Tibial nerve (tissue), 4 donors: ENCODE results near the gene ZNF618. TPM values are rescaled to one million over a fixed set of nuclear protein-coding genes. Genes with fewer than 3 reads are reported as not detected.

Experiments used
- DNase-seq, 2 donors: peaks; one replicate each; pipeline ENCODE4 v3.0.0-alpha.2; 2019; ENCODE audit warnings: low spot score in 2 of 2
- H3K27ac ChIP-seq, 4 donors: fragments of 200-600 bp; sonication (generic) in 3 of 4; one replicate each; pipeline ENCODE4 v1.5.1; 2017 to 2019; ENCODE audit warnings: mild to moderate bottlenecking in 1 of 4
- H3K27me3 ChIP-seq, 2 donors: fragments of 200-600 bp; sonication (generic) in 1 of 2; one replicate each; pipeline versions ENCODE4 v1.5.1 to v1.6.0; 2017 to 2019
- H3K36me3 ChIP-seq, 3 donors: fragments of 200-600 bp; sonication (generic); one replicate each; pipeline ENCODE4 v1.5.1; 2018 to 2019
- H3K4me1 ChIP-seq, 4 donors: fragments of 200-600 bp; sonication (generic) in 3 of 4; one replicate each; pipeline ENCODE4 v1.5.1; 2017 to 2019
- H3K4me3 ChIP-seq, 4 donors: fragments of 200-600 bp; sonication (generic) in 3 of 4; one replicate each; pipeline ENCODE4 v1.5.1; 2017 to 2019; ENCODE audit warnings: mild to moderate bottlenecking in 1 of 4, moderate library complexity in 1 of 4
- H3K9me3 ChIP-seq, 4 donors: fragments of 200-600 bp; sonication (generic) in 3 of 4; one replicate each; pipeline ENCODE4 v1.5.1; 2017 to 2019
- EP300 ChIP-seq, 2 donors: sonication (generic); formaldehyde crosslinking; IDR thresholded peaks; one replicate each; pipeline ENCODE4 v1.6.1; 2017; ENCODE audit warnings: antibody characterized with exemption in 2 of 2, mild to moderate bottlenecking in 1 of 2
- POLR2A ChIP-seq, 2 donors: fragments of 450-650 bp; IDR thresholded peaks; one replicate each; pipeline ENCODE4 v1.6.1; 2017; ENCODE audit warnings: antibody characterized with exemption in 2 of 2, mild to moderate bottlenecking in 2 of 2, moderate library complexity in 2 of 2
- WGBS, 2 donors: methylation state at CpG; one replicate each; pipeline ENCODE4 v1.1.5; 2018; 5-methylcytosine and 5-hydroxymethylcytosine counted together
- total RNA-seq, 4 donors: library from RNA; depleted of rRNA; stranded (reverse); fragments of >200 nt; gene quantifications; one replicate each; pipeline ENCODE4 v1.1.0, GENCODE V29; 2016
- TF ChIP-seq, protein P1 (sequence below), 5 experiments: fragments of 200-600 bp in 3 of 5; fragments of 450-650 bp in 2 of 5; sonication (generic) in 3 of 5; IDR thresholded peaks; one replicate each; pipeline ENCODE4 v1.5.1; 2016 to 2019; ENCODE audit warnings: antibody characterized with exemption in 5 of 5, mild to moderate bottlenecking in 3 of 5, moderate library complexity in 2 of 5

ZNF618 gene
- total RNA-seq, 4 donors from 2014 or later: 7.3 to 11.6 (median 9.0) TPM

DNA sequence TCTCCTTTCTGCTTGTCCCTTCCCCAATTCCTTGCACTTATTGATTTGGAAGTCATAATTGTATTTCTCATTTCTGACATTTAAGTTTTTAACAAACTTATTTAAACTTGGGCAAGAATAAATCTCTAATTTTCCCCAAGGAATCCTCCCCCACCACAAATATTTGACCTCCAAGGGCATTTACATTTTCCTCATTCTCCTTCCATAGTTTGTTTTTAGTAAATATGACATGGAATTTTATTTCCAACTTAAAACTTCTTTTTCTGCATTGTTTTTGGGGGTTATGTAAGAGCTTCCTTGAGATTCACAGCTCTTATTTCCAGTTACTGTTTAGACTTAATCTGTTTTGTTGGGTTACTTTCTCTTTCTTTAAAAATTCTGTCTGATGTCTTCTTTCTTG, 64.9 kb downstream of the ZNF618 start:
- Histone ChIP-seq H3K27me3 (no peaks in the 10 kb centered on the region), H3K36me3 (no peaks in the 10 kb centered on the region), H3K9me3 (peaks cover 0 to 13% (median 4%) of the 10 kb centered on the region in 4 donors), H3K4me3 (no peak overlapping the region), H3K27ac (no peak overlapping the region), H3K4me1 (peaks cover 0 to 31% (median 0%) of the 10 kb centered on the region in 4 donors)
- TF ChIP-seq EP300 (IDR thresholded peaks at IDR 0.05) (no peak), POLR2A (IDR thresholded peaks at IDR 0.05) (no peak)
- TF ChIP-seq, protein P1, sequence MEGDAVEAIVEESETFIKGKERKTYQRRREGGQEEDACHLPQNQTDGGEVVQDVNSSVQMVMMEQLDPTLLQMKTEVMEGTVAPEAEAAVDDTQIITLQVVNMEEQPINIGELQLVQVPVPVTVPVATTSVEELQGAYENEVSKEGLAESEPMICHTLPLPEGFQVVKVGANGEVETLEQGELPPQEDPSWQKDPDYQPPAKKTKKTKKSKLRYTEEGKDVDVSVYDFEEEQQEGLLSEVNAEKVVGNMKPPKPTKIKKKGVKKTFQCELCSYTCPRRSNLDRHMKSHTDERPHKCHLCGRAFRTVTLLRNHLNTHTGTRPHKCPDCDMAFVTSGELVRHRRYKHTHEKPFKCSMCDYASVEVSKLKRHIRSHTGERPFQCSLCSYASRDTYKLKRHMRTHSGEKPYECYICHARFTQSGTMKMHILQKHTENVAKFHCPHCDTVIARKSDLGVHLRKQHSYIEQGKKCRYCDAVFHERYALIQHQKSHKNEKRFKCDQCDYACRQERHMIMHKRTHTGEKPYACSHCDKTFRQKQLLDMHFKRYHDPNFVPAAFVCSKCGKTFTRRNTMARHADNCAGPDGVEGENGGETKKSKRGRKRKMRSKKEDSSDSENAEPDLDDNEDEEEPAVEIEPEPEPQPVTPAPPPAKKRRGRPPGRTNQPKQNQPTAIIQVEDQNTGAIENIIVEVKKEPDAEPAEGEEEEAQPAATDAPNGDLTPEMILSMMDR (IDR thresholded peaks at IDR 0.05): no peak
- DNase-seq: no peak

- H3K4me1 ChIP-seq: peaks cover 0 to 31% (median 0%) of the 10 kb centered on the region in 4 donors
- no peak overlapping the region for H3K4me3 ChIP-seq
- H3K36me3 ChIP-seq: no peaks in the 10 kb centered on the region
- H3K27ac ChIP-seq: no peak overlapping the region
- H3K27me3 ChIP-seq: no peaks in the 10 kb centered on the region
- DNase-seq: peak in 1 of 2 donors; percentile 2
- WGBS, 2 donors: 69% methylated on average over 2 of the region's 2 CpGs
- peaks cover 0 to 13% (median 4%) of the 10 kb centered on the region in 4 donors for H3K9me3 ChIP-seq
- TF ChIP-seq, protein P1 (IDR thresholded peaks at IDR 0.05): no peak
- TF ChIP-seq EP300 (IDR thresholded peaks at IDR 0.05) (no peak), POLR2A (IDR thresholded peaks at IDR 0.05) (no peak)
Observed at GRCh38 chr9:113941526-113941925, 65.4 kb downstream of the ZNF618 start.

- 74 to 81% methylated on average over 13 of the region's 13 CpGs for WGBS, 2 donors
- Histone ChIP-seq H3K4me3 (no peak overlapping the region), H3K4me1 (peaks cover 0 to 26% (median 0%) of the 10 kb centered on the region in 4 donors), H3K27ac (no peak overlapping the region), H3K36me3 (no peaks in the 10 kb centered on the region), H3K27me3 (no peaks in the 10 kb centered on the region), H3K9me3 (peaks cover 0 to 13% (median 4%) of the 10 kb centered on the region in 4 donors)
- DNase-seq: peak in 1 of 2 donors; percentile 4
- TF ChIP-seq EP300 (IDR thresholded peaks at IDR 0.05) (no peak), POLR2A (IDR thresholded peaks at IDR 0.05) (no peak)
- TF ChIP-seq, protein P1 (IDR thresholded peaks at IDR 0.05): no peak
Observed at GRCh38 chr9:113943112-113944009, 67.3 kb downstream of the ZNF618 start.

DNA sequence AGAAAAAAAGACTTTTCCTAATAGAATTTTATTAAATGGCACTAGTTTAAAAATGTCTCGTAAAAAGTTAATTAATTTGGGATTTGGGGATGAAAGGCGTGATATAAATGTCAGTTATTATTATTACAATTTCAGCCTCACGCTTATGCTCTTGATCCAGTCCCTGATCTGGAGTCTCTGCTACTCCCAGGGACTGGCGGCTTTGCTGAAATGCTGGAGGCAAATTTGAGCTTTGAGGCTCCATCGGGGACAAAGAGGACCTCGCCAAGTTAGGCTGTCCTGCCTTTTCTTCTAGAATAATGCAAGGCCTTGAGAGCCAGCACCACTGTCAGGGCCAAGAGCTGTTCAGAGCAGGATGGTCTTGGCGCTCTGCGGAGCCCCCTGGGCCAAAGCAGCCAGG, 69.7 kb downstream of the ZNF618 start:
- peak in 1 of 2 donors; percentile 2 for DNase-seq
- WGBS, 2 donors: 91 to 93% methylated on average over 6 to 8 of the region's 8 CpGs
- Histone ChIP-seq H3K4me3 (no peak overlapping the region), H3K27me3 (no peaks in the 10 kb centered on the region), H3K9me3 (no peaks in the 10 kb centered on the region), H3K36me3 (no peaks in the 10 kb centered on the region), H3K27ac (no peak overlapping the region), H3K4me1 (peaks cover 0 to 26% (median 0%) of the 10 kb centered on the region in 4 donors)
- TF ChIP-seq EP300 (IDR thresholded peaks at IDR 0.05): no peak
- no peak for TF ChIP-seq POLR2A (IDR thresholded peaks at IDR 0.05)
- TF ChIP-seq, protein P1 (IDR thresholded peaks at IDR 0.05): no peak

DNA sequence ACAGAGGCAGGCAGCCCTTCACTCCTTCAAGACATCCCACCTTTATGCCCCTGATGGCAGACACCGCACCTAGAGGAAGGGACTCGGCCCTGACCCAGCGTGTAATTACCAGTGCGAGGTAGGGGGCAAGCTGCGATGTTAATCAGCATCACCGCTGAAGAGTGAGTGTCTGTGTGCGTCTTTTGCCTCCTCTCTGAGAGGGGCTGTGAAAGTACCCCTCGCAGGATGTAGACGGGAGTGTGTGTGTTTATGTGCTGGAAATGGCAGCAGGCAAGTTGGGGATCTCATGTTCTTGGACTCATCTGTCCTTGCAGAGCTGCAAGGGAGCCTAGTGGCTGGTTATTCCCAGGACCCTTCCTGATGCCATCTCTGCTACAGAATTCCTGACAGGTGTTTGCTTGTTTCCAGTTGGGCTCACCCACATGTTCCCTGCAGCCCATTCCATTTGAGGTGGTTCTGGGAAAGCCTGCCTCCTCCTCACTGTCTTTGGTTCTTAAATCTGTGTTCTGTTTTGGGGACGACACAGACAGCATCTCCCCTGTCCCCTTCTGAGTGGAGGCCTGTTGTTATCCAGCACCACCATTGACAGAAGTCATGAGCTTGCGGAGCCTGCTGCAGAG, 70.5 kb downstream of the ZNF618 start:
- no peaks in the 10 kb centered on the region for H3K27me3 ChIP-seq
- WGBS, 2 donors: 84 to 94% methylated on average over 11 of the region's 11 CpGs
- H3K4me1 ChIP-seq: peaks cover 0 to 22% (median 0%) of the 10 kb centered on the region in 4 donors
- TF ChIP-seq, protein P1 (IDR thresholded peaks at IDR 0.05): no peak
- TF ChIP-seq EP300 (IDR thresholded peaks at IDR 0.05) (no peak), POLR2A (IDR thresholded peaks at IDR 0.05) (no peak)
- H3K27ac ChIP-seq: no peak overlapping the region
- no peak overlapping the region for H3K4me3 ChIP-seq
- H3K36me3 ChIP-seq: no peaks in the 10 kb centered on the region
- peak in 1 of 2 donors; percentile 0 for DNase-seq
- no peaks in the 10 kb centered on the region for H3K9me3 ChIP-seq
